NCI-H2196 (cell line): Measurements from ENCODE around the gene UBE2L3.

ENCODE experiments used
- DNase-seq: peaks from one replicate; lab custom pipeline; 2025; ENCODE audit not compliant: unreplicated experiment; lab: John Stamatoyannopoulos, UW

UBE2L3 gene

GRCh38 chr22:21669026-21669425 lies 101.5 kb downstream of the UBE2L3 start:
- no peak for DNase-seq

GRCh38 chr22:21672107-21672629 lies 104.7 kb downstream of the UBE2L3 start:
- DNase-seq: no peak
